Frontal cortex (tissue), 4 donors: ENCODE results near the gene ZNF827. TPM values are rescaled to one million over a fixed set of nuclear protein-coding genes. Genes with fewer than 3 reads are reported as not detected.

Experiments
- DNase-seq, 2 donors: peaks; one replicate each; pipeline ENCODE4 v3.0.0; 2012; ENCODE audit warnings: low spot score in 2 of 2
- FAIRE-seq: peaks from 2 replicates; lab custom pipeline; 2012; peaks lifted over from hg19 to GRCh38; lab: Jason Lieb, UNC
- total RNA-seq: library from RNA; depleted of rRNA; stranded (reverse); fragments of >200 nt; gene quantifications from one replicate; pipeline ENCODE4 v1.2.3, GENCODE V29; 2014
- donor health status: control.
- donor health status: control.
- donor health status: control.

The ZNF827 gene, protein sequence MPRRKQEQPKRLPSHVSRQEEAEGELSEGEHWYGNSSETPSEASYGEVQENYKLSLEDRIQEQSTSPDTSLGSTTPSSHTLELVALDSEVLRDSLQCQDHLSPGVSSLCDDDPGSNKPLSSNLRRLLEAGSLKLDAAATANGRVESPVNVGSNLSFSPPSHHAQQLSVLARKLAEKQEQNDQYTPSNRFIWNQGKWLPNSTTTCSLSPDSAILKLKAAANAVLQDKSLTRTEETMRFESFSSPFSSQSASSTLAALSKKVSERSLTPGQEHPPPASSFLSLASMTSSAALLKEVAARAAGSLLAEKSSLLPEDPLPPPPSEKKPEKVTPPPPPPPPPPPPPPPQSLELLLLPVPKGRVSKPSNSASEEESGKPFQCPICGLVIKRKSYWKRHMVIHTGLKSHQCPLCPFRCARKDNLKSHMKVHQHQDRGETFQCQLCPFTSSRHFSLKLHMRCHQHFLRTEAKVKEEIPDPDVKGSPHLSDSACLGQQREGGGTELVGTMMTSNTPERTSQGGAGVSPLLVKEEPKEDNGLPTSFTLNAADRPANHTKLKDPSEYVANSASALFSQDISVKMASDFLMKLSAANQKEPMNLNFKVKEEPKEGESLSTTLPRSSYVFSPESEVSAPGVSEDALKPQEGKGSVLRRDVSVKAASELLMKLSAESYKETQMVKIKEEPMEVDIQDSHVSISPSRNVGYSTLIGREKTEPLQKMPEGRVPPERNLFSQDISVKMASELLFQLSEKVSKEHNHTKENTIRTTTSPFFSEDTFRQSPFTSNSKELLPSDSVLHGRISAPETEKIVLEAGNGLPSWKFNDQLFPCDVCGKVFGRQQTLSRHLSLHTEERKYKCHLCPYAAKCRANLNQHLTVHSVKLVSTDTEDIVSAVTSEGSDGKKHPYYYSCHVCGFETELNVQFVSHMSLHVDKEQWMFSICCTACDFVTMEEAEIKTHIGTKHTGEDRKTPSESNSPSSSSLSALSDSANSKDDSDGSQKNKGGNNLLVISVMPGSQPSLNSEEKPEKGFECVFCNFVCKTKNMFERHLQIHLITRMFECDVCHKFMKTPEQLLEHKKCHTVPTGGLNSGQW
- 21.2 TPM for total RNA-seq

DNA sequence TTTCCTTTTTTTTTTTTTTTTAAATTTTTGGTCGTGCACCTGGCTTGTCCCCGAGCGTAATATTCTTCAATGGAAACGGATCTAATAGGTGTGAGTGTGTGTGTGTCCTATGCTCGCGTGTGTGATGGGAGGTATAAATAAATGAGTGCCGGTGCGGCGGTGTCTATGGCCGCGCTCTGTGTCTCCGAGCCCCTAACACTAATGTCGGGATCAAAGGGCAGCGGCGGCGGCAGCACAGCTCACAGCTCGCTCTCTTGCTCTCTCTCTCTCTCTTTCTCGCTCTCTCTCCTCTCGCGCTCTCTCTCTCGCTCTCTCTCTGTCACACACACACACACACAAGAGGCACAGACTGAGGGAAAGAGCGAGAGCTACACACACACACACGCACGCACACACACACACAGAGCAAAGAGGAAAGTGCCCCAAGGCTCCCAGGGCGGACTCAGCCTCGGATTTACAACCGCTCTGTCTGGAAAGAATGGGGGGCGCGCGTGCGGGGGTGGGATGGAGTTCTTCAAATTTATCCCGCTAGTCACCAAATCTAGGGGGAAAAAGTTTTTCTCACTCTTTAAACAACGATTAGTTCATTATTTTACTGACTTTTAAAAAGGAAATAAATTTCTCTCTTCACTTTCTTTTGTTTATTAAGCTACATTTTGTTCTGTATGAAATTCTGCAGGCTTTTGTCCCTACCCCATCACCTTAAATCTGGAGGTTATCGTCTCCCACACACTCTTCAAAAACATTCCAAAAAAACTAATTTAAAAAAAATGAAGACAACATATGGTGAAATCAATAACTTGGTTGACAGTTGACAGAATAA lies at the start of gene ZNF827:
TSS of gene ZNF827 (minus strand) at position 206 of the 823 bp plus-strand sequence. CDS start 416 bp downstream, outside the sequence.
- DNase-seq (peak in 1 of 2 donors; percentile 47), FAIRE-seq (no peak)

DNA sequence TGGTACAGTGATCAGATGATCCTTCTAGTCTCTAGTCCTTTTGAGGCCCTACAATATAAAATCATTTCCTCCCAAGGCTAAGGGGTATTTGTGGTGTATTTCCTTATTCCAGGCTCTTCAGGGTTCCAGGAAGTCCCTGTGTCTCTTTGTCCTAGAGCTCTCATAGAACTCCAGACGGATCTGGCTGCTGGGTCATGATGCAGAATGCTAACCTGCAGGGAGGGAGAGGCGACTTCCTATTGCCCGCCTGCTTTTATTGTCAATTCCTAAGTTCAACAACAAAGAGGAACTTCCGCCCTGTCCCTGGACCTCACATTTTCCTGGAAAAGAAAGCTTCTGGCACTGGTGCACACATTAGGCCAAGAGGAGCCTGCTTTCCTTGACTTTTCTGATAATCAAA lies 45.9 kb upstream of the ZNF827 start:
- FAIRE-seq (no peak), DNase-seq (no peak)

DNA sequence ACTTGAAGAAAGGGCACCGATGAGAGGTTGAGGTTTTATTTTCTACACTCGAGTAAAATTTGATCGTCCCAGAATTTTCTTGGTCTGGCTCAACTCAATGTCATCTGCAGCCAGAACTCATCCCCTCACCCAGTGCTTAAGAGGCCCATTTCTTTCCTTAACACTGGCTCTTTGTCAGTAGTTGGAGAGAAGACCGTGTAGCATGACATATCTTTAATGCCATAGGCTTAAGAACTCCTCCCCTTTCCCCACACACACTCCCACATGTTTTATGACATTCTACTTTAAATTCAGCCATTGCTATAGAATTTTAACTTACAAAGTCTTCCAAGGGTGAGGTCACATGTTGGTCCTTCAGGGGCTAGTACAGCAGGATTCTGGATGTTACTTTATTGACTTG lies 44.2 kb upstream of the ZNF827 start:
- no peak for DNase-seq
- FAIRE-seq, result no peak

DNA sequence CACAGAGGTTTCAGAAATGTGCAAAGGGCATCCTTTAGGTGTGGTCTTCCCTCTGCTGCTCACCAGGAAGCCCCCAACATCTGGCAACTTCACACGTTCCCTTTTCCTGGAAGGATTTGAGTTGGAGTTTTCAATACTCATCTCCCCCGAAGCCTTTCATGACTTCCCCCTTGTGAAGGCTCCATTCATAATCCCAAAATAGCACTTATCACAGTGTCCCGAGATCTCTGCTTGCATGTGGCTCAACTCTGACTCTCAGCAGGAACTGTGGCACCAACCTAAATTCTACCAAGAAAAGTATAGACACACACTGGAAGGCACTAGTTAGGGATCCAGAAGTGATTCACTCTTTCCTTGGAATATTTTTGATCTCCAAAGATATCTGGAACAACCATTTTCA lies 40.5 kb upstream of the ZNF827 start:
- FAIRE-seq, result no peak

DNA sequence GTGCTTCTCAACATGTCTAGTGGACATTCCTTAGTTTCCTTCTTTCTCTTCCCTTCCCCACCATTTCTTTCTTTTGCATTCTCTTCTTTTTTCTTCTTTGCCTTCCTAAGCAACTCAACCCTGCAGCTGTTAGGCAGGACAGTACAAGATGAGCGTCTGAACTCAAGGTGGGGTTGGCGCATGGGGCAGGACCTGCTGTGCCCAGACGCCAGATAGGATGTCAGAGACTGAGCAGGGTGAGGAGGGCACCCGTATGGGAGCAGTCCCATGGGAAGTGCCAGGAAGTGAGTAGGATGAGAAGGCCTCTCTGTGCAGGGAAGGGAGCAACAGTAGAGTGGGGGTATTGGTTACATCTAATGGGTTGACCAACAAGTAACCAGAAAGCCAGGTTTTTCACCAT lies 38.1 kb upstream of the ZNF827 start:
- FAIRE-seq (no peak), DNase-seq (no peak)

More for the DNA sequence above, 40.5 kb upstream of the ZNF827 start:
- DNase-seq, result no peak

DNA sequence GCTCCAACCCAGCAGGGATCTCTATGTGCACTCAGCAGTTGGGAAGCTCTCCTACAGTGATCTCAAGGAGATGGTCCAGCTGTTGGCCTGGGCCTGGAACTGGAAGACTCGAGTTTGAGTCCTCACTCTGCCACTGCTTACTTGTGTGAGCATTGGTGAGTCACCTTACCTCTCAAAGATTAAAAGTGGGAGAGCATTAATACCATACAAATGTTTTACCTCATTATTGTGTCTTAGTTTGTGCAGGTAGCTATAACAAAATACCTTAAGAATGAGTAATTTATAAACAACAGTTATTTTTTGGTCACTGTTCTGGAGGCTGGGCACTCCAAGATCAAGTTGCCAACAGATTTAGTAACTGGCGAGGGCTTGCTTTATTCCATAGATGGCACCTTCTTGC lies 21.4 kb upstream of the ZNF827 start:
- DNase-seq (no peak), FAIRE-seq (no peak)

DNA sequence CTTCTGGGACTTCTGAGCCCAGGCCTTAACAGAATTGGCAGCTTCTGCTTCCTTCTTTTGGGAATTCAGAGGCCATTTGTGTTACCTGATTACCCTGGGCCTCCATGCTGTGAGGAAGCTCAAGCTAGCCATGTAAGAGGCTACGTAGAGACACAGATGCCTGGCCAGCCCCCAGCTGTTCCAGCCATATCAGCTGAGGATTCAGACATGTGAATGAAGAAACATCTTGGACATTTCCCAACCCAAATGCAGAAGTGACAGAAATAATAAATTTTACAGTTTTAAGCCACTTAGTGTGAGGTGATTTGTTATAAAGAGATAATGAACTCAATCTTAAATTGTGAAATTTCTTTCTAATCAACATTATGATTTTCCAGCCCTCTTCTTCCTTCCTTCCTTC lies 18.7 kb upstream of the ZNF827 start:
- FAIRE-seq (no peak), DNase-seq (no peak)

DNA sequence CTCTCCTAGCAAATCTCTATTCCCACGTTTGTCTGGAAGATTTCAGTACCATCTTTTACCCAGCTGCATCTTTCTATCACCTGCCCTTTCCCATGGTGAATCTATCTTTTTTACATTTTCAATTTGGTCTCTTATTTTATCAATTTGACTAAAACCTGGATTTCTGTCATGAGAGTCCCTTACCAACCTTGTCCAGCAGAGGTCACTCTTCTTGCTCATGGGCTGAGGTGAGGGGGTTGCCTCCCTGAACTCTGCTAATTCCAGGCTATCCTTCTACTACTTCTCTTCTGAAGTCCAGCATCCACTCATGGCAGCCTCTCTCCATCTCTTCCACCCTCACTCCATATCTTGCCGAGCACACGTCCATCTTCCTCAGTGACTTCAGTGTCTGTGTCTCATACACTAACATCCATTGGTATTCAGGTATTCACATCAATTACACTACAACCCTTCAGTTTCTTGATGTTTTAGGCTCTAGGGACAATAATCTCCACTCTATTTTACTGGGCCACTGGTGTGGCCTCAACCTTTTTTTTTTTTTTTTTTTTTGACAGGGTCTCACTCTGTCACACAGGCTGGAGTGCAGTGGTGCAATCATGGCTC lies 17.8 kb upstream of the ZNF827 start:
- DNase-seq (no peak), FAIRE-seq (no peak)

DNA sequence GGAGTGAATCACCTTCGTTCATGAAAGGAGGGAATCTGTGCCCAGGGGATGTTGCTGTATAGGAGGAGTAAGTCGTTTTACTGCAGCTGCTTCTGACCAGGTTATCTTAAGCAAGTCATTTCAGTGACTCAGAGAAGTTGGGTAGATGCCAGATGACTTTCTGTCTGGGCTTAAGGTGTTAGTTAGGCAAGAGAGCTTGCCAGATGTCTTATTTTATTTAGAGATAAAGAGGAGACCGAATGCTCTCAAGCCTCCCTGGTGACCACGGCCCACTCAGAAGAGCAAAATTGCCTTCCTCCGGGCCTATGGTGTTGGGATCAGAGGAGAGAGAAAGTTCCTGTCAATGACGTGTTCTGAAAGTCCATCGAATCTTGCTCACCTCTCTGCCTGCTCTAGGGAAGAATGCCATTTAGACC lies 16.3 kb upstream of the ZNF827 start:
- DNase-seq (no peak), FAIRE-seq (no peak)

DNA sequence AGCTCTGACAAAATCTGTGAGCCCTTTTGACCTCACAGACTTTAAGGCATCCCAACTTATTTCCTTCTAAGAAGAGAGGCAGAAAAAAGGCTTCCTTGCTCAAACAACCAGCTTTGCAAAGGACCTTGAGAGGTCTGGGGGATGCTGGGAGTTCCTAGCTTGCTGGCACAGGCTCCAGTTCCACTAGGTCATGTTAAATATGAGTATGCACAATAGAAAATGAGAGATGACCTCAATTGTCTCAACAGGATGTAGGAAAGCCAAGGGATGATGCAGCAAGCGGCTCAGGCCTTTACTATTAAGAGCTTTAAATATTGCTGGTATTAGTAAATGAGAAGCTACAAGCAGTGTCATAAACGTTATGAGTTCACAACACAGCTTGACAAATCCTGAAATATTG lies 13.3 kb upstream of the ZNF827 start:
- no peak for DNase-seq
- no peak for FAIRE-seq

DNA sequence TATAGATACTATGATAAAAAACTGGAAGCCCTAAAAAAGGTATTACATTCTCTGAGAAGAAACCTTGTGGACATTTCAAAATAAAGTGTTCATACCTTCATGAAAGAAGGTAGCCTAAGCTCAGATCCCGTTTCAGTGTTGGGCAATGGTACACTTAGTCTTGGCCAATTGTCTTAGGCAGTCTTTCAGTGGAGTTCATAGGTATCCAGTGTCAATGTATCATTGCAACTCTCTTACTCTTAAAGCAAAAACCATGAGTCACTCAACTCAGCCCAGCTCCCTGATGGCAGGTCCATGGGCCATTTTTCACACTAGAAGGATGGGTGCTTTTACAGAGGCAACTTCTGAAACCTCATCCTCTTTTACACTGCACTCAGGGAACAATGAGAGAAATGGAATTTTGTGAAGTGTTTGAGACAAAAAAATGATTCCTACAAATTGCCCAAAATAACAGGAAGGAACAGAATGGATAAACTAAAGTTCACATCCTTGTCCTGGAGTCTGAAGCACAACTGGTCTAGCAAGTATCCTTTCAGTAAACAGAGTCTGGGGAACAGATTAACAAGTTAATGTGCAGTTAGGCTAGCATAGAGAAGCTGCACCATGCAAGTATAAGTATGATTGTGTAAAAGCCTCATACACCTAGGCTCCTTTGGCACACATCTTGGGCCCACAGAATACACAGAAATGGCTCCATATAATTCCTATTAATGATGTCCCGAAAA lies 7.0 kb upstream of the ZNF827 start:
- FAIRE-seq, result no peak
- no peak for DNase-seq

DNA sequence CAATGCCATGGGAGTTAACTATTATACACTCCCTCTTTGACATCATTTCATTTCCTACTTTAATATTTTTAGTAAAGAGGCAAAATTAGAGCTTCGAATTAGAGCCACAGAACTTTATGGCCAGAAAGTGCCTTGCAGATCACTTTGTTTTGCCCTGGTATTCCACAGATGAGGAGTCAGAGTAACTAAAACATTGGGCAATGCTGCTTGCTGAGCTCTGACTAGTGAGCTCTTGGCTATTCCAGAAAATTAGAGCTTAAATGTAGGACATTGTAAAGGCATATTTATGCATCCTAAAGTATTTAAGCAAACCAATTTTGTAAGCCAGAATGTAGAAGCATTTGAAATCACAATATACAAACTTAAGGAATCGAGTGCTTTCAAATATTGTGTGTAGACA lies 6.3 kb upstream of the ZNF827 start:
- FAIRE-seq, result no peak

DNA sequence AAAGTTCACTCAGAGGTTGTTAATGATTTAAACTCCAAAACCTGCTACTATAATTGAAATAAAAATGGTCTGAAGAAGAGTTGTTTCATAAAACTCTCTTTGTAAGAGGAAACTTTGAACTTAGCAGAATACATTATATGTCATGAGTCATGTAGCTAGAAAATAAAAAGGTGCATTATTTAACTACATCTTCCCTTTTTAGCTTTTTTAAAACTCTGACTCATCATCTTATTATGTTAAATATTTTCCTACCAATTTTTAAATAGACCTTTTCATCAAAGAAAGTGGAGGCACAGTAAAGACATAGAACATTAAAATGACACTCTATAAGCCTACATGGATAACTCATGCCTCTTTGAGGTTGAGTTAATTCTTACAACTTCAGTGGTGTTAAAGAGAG lies 1.2 kb upstream of the ZNF827 start:
- FAIRE-seq, result no peak
- DNase-seq, result no peak

More for the DNA sequence above, 6.3 kb upstream of the ZNF827 start:
- DNase-seq, result no peak

DNA sequence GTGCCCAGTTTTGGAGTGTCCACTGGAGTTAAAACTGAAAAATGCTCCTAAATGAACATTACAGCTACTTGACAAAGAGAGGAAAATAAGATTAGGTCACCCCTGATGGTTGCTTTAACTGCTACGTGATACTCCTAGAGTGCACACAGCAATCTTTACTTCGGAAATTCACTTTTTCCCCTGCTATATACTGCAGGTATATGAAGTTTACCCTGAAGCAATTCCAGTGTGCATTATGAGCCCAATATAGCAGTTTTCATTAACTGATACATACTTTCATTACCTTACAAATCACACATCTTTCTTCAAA lies 773 bp upstream of the ZNF827 start:
- FAIRE-seq (no peak), DNase-seq (no peak)

DNA sequence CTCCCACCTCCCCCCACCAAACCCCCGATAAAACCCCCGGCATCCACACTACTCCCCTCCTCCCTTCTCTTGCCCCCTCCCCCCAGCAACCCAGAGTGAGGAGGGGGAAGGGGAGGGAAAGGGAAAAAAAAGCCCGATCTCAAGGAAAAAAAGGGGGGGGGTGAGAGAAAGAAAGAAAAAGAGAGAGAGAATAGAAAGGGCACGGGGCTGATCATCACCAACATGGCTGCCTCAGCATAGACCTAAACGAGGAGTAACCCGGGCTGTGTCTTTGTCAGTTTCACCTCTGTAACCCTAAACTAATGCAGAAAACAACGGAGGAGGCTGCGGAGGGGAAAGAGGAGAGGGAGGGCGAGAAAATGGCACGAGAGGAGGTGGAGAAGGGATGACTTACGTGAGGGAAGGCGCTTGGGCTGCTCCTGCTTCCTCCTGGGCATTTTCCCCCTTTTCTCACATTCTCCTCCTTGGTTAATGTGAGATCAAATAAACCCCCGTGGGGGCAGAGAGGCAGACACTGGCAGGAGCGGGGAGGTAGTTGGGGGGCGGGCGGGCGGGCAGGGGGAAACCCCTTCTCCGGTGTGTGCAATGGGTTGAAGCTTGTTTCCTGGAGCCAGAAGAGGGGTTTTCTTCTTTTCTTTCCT lies 532 bp downstream of the ZNF827 start:
- FAIRE-seq (no peak), DNase-seq (peak in 1 of 2 donors; percentile 47)

DNA sequence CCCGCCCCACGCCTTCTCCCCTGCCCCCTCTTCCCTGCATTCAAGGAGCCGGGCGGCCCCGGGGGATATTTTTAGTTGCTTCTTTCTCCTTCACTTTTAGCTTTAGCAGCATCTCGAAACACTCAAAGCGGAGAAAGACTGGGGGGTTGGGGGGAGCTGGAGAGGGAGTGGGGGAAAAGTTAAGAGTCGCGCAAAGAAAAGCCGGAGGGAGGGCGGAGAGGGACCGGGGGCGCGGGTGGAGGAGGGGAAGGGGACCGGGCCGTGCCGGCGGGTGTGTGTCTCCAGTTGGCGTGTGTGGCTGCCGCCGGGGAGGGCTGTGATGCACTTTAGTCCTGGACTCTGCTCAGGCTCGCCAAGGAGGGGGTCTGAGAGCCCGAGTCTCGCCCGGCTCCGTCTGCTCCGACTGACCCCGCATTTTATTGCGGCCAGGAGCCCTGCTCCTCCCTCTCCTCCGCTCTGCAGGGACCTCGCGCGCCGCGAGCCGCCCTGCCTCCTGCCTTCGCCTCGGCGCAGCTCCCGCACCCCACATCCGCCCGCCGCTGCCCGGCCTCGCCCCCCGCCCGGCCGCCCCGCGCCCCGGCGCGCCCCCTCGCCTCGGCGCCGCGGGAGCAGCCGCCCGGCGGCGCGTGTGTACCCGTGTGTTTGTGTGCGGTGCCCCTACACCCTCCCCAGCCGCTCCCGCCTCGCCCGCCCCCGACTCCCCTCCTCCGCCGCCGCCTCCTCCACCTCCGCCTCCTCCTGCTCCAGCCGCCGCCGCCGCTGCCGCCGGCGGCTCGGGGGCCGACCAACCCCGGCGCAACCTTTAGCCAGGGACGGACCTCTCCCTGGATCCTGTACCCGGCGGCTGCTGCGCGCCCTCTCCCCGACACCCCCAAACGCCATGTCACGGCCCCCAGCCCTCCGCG lies 1.4 kb downstream of the ZNF827 start:
- DNase-seq, result peak; percentile 61 to 74
- no peak for FAIRE-seq
